GM12872 (cell line): ENCODE results near the gene CAMTA2.

Source experiments
- TF ChIP-seq, protein P1 (sequence below): IDR thresholded peaks from 3 replicates; pipeline ENCODE4 v1.5.1; 2011; ENCODE audit warnings: low read depth, mild to moderate bottlenecking, low read length, moderate library complexity; ENCODE audit not compliant: insufficient read depth

The CAMTA2 gene

DNA sequence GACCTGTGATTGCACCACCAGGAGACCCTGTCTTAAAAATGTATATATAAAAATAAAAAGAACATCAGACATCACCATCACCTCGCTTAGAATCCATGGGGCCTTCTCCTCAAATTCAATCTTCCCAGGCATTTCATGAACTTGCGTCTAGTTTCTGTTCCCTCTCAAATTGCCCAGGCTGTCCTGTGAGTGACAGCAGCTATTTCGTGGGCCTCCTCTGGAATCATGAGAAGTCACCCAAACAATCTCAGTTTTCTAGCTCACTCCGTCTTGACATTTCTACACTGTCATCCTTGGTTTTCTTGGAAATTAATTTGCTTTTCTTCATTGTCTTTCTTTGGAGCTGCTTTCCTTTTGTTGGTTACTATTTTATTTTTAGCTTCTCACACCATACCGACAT is 40.4 kb upstream of the CAMTA2 start:
- TF ChIP-seq, protein P1, sequence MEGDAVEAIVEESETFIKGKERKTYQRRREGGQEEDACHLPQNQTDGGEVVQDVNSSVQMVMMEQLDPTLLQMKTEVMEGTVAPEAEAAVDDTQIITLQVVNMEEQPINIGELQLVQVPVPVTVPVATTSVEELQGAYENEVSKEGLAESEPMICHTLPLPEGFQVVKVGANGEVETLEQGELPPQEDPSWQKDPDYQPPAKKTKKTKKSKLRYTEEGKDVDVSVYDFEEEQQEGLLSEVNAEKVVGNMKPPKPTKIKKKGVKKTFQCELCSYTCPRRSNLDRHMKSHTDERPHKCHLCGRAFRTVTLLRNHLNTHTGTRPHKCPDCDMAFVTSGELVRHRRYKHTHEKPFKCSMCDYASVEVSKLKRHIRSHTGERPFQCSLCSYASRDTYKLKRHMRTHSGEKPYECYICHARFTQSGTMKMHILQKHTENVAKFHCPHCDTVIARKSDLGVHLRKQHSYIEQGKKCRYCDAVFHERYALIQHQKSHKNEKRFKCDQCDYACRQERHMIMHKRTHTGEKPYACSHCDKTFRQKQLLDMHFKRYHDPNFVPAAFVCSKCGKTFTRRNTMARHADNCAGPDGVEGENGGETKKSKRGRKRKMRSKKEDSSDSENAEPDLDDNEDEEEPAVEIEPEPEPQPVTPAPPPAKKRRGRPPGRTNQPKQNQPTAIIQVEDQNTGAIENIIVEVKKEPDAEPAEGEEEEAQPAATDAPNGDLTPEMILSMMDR = no peak

DNA sequence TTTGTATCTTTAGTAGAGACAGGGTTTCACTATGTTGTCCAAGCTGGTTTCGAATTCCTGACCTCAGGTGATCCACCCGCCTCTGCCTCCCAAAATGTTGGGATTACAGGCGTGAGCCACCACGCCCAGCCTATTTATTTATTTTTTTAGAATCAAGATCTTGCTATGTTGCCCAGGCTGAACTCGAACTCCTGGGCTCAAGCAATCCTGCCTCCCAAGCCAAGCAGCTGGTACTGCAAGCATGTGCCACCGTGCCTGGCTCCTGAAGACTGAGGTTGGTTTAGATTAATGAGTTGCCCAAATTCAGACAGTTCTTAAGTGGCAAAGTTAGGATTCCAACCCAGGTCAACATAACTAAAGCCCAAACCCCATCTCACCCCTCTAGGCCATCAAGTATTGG is 39.8 kb upstream of the CAMTA2 start:
- TF ChIP-seq, protein P1 = no peak

DNA sequence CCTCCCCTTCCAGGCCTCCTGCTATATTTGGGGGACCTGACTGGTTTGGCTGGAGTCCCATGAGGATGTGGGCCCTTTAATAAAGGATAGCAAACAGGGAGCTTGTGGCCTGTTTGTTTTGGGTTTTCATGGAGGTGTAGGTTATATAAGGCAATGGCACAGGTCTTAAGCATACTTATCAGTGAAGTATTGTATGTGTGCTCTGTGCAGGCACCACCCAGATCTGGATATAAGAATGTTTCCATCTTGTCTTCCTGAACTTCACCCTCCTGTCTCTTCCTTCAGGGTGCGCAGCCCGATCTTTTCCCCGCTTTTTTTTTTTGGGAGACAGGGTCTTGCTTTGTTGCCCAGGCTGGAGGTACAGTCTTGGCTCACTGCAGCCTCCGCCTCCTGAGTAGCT is 37.1 kb upstream of the CAMTA2 start:
- TF ChIP-seq, protein P1 = no peak

DNA sequence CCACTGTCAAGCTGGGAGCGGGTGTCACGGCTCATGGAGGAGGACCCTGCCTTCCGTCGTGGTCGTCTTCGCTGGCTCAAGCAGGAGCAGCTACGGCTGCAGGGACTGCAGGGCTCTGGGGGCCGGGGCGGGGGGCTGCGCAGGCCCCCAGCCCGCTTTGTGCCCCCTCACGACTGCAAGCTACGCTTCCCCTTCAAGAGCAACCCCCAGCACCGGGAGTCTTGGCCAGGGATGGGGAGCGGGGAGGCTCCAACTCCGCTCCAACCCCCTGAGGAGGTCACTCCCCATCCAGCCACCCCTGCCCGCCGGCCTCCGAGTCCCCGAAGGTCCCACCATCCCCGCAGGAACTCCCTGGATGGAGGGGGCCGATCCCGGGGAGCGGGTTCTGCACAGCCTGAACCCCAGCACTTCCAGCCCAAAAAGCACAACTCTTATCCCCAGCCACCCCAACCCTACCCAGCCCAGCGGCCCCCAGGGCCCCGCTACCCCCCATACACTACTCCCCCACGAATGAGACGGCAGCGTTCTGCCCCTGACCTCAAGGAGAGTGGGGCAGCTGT is 36.2 kb upstream of the CAMTA2 start:
- TF ChIP-seq, protein P1 = no peak

DNA sequence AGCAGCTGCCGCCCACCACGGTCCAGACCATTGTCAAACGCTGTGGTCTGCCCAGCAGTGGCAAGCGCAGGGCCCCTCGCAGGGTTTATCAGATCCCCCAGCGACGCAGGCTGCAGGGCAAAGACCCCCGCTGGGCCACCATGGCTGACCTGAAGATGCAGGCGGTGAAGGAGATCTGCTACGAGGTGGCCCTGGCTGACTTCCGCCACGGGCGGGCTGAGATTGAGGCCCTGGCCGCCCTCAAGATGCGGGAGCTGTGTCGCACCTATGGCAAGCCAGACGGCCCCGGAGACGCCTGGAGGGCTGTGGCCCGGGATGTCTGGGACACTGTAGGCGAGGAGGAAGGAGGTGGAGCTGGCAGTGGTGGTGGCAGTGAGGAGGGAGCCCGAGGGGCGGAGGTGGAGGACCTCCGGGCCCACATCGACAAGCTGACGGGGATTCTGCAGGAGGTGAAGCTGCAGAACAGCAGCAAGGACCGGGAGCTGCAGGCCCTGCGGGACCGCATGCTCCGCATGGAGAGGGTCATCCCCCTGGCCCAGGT is 34.8 kb upstream of the CAMTA2 start:
- TF ChIP-seq, protein P1 = no peak

DNA sequence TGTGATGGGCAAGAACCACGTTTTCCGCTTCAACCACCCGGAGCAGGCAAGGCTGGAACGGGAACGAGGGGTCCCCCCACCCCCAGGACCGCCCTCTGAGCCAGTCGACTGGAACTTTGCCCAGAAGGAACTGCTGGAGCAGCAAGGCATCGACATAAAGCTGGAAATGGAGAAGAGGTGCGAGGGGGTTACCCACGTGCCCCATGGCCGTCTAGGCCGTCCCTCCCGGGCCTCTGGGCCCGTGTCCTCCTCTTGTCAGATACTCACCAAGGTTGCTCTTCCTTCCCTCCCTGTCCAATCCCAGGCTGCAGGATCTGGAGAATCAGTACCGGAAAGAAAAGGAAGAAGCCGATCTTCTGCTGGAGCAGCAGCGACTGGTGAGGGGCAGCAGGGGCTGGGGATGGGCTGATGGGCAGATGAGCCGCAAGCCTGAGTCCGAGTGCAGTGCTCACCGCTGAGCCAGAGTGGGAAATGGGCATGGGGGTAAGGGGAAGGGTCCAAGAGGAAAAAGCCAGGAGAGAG is 33.1 kb upstream of the CAMTA2 start:
- TF ChIP-seq, protein P1 = no peak

DNA sequence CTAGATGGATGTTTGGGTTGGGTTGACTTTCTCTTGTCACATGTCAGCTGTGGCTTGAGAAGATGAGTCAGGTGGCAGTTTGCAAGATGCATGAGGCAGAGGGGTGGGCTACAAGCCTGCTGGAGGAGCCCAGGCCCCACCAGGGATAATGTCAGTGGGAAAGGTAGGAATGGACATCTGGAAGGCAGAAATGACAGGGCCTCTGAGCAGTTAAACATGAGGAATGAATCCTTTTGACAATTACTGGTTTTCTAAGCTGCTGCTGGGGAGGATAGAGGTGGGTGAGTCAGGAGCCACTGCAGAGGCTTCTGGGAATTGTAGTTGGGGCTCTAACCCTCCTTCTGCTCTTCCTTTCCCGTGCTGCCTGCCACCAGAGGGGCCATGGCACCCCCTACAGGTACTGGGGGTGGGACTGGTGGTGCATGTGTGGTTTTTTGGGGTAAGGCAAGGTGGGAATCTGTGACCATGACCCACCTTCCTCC is 32.0 kb upstream of the CAMTA2 start:
- TF ChIP-seq, protein P1 = peak; percentile 33; the same call in 2 of the 3 replicates
